ENCODE results near the gene ADGRF1.

Gene ADGRF1

GRCh38 chr6:46979206-46979605 lies 62.9 kb downstream of the ADGRF1 start:
- DNase-seq (ENCODE audit: low read depth), result no peak

- no peak for DNase-seq (ENCODE audit: low read depth)
Observed at GRCh38 chr6:46974786-46975185, 67.3 kb downstream of the ADGRF1 start.

- DNase-seq (ENCODE audit: low read depth), result no peak
Observed at GRCh38 chr6:46973029-46973428, 69.1 kb downstream of the ADGRF1 start.

- no peak for DNase-seq (ENCODE audit: low read depth)
Observed at GRCh38 chr6:46972531-46972930, 69.6 kb downstream of the ADGRF1 start.

- DNase-seq (ENCODE audit: low read depth), result no peak
Observed at GRCh38 chr6:46969206-46969605, 72.9 kb downstream of the ADGRF1 start.

GRCh38 chr6:46967826-46968349 lies 74.2 kb downstream of the ADGRF1 start:
- no peak for DNase-seq (ENCODE audit: low read depth)

GRCh38 chr6:46964716-46965519 lies 77.2 kb downstream of the ADGRF1 start:
- DNase-seq (ENCODE audit: low read depth), result no peak

- no peak for DNase-seq (ENCODE audit: low read depth)
Observed at GRCh38 chr6:46963626-46964025, 78.5 kb downstream of the ADGRF1 start.

- DNase-seq (ENCODE audit: low read depth), result no peak
Observed at GRCh38 chr6:46963039-46963438, 79.1 kb downstream of the ADGRF1 start.

GRCh38 chr6:46961711-46962110 lies 80.4 kb downstream of the ADGRF1 start:
- DNase-seq (ENCODE audit: low read depth), result no peak

GRCh38 chr6:46961232-46961631 lies 80.9 kb downstream of the ADGRF1 start:
- no peak for DNase-seq (ENCODE audit: low read depth)

- no peak for DNase-seq (ENCODE audit: low read depth)
Observed at GRCh38 chr6:46959419-46959818, 82.7 kb downstream of the ADGRF1 start.

- no peak for DNase-seq (ENCODE audit: low read depth)
Observed at GRCh38 chr6:46956409-46956808, 85.7 kb downstream of the ADGRF1 start.

GRCh38 chr6:46954837-46955451 lies 87.2 kb downstream of the ADGRF1 start:
- DNase-seq (ENCODE audit: low read depth), result no peak

GRCh38 chr6:46953921-46954320 lies 88.2 kb downstream of the ADGRF1 start:
- no peak for DNase-seq (ENCODE audit: low read depth)

- no peak for DNase-seq (ENCODE audit: low read depth)
Observed at GRCh38 chr6:46949632-46950280, 92.4 kb downstream of the ADGRF1 start.

GRCh38 chr6:46948699-46949098 lies 93.4 kb downstream of the ADGRF1 start:
- DNase-seq (ENCODE audit: low read depth), result no peak
